GM12878 (cell line): ENCODE results near the gene TEKT1.

Experiments
- CREB1 ChIP-seq: IDR thresholded peaks from 2 replicates; pipeline ENCODE4 v1.6.1; 2012; ENCODE audit warnings: low read depth, mild to moderate bottlenecking, inconsistent platforms
- ZSCAN29 ChIP-seq: fragments of 450-650 bp; IDR thresholded peaks from 2 replicates; pipeline ENCODE4 v1.6.1; 2017; ENCODE audit warnings: mild to moderate bottlenecking, moderate library complexity

- TF ChIP-seq ZSCAN29 (no peak), CREB1 (no peak)
These were observed 25.8 kb upstream of the TEKT1 start for GRCh38 chr17:6857336-6857735.
